Measurements from ENCODE around the gene PRKCA. TPM values are rescaled to one million over a fixed set of nuclear protein-coding genes. Genes with fewer than 3 reads are reported as not detected.

The PRKCA gene
- total RNA-seq, 4 donors from 2014 or later, result 24.5 to 61.9 (median 40.8) TPM

DNA sequence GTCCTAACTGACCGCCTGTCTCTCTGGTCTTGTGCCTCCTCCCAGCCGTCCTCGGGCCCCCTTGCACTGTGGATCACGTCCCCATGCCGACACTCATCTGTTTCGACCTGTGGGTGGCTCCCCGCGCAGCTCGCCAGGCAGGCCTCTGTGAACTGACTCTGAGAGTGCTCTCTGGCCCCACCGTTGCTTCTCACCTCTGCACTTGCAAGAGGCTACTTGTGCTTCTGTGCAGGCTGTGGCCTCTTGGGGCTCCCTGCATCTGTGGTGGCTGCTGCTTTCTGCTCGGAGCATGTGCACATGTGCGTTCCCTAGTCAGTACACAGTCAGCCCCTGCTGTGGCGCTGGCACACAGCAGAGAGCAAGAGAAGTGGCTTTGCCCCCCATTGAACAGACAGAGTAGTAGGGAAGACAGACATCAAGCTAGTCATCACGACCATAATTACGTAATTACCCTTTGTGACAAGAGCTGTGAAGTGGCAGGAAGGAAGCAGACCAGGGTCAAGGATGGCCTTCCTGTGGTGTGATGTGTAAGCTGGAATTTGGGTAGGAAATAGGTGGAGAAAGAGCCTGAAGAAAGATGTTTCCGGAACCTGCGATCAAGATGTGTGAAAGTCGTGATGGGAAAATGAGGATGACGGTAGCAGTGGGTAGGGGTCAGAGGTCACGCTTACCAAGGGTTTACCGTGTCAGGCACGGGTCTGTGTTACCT is 276.5 kb downstream of the PRKCA start:
- Histone ChIP-seq H3K4me3 (no peak overlapping the region), H3K9me3 (no peaks in the 10 kb centered on the region), H3K27ac (replicated peaks in 1 of 4) (peak overlapping the region in 3 of 4 donors; percentile 61 to 67 (median 66)), H3K36me3 (no peaks in the 10 kb centered on the region), H3K27me3 (no peaks in the 10 kb centered on the region), H3K4me1 (peaks cover 21 to 47% (median 32%) of the 10 kb centered on the region in 4 donors)
- 79% methylated on average over 22 of the region's 22 CpGs for WGBS
- intact Hi-C loops (cut with DNase I), result no loop called here
- no peak for TF ChIP-seq EP300 (IDR thresholded peaks at IDR 0.05)
- no peak for TF ChIP-seq POLR2AphosphoS5 (IDR thresholded peaks at IDR 0.05)
- no peak for TF ChIP-seq CTCF (IDR thresholded peaks at IDR 0.05)
- no peak for TF ChIP-seq POLR2A (IDR thresholded peaks at IDR 0.05; ENCODE audit: low read depth)
- no peak for DNase-seq (ENCODE audit: extremely low spot score)

DNA sequence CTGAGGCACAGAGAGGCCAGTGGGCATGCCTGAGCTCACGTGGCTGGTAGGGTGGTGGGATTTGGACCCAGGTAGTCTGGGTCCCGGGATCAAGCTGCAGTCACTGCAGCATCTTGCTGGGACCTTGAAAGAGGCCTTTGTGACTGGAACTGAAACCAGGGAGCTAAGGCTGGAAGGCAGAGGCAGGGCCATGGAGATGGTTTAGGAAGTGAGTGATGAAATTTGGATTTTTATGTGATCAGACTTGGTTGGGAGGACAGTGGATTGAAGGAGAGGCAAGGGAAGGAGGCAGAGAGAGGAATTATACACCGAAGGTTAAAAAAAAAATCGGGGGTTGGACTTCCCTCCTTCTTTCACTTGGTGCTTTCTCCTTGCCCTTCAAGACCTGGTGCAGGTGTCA is 277.1 kb downstream of the PRKCA start:
- intact Hi-C loops (cut with DNase I), result no loop called here
- Histone ChIP-seq H3K27me3 (no peaks in the 10 kb centered on the region), H3K27ac (replicated peaks in 1 of 4) (peak overlapping the region; percentile 46 to 67 (median 64)), H3K9me3 (no peaks in the 10 kb centered on the region), H3K36me3 (no peaks in the 10 kb centered on the region), H3K4me3 (no peak overlapping the region), H3K4me1 (peaks cover 21 to 47% (median 32%) of the 10 kb centered on the region in 4 donors)
- WGBS, result 80% methylated on average over 4 of the region's 4 CpGs
- TF ChIP-seq POLR2AphosphoS5 (IDR thresholded peaks at IDR 0.05) (no peak), EP300 (IDR thresholded peaks at IDR 0.05) (no peak)
- no peak for DNase-seq (ENCODE audit: extremely low spot score)

GRCh38 chr17:66580184-66580955 is 278.0 kb downstream of the PRKCA start:
- H3K27me3 ChIP-seq, result no peaks in the 10 kb centered on the region
- no peak for DNase-seq (ENCODE audit: extremely low spot score)
- no peaks in the 10 kb centered on the region for H3K9me3 ChIP-seq
- peak in 1 of 2 donors; percentile 10 for TF ChIP-seq POLR2AphosphoS5 (IDR thresholded peaks at IDR 0.05)
- TF ChIP-seq EP300 (IDR thresholded peaks at IDR 0.05), result no peak
- intact Hi-C loops (cut with DNase I), result no loop called here
- 51% methylated on average over 15 of the region's 15 CpGs for WGBS
- no peaks in the 10 kb centered on the region for H3K36me3 ChIP-seq
- peaks cover 21 to 47% (median 32%) of the 10 kb centered on the region in 4 donors for H3K4me1 ChIP-seq
- H3K4me3 ChIP-seq, result no peak overlapping the region
- peak overlapping the region; percentile 46 to 67 (median 64) for H3K27ac ChIP-seq (replicated peaks in 1 of 4)

- no peak overlapping the region for H3K4me3 ChIP-seq
- intact Hi-C loops (cut with DNase I), result no loop called here
- H3K27me3 ChIP-seq, result no peaks in the 10 kb centered on the region
- H3K27ac ChIP-seq (replicated peaks in 1 of 4), result peak overlapping the region; percentile 46 to 67 (median 64)
- no peaks in the 10 kb centered on the region for H3K9me3 ChIP-seq
- no peaks in the 10 kb centered on the region for H3K36me3 ChIP-seq
- TF ChIP-seq POLR2AphosphoS5 (IDR thresholded peaks at IDR 0.05) (no peak), POLR2A (IDR thresholded peaks at IDR 0.05; ENCODE audit: low read depth) (no peak), EP300 (IDR thresholded peaks at IDR 0.05) (no peak), CTCF (IDR thresholded peaks at IDR 0.05) (no peak)
- DNase-seq (ENCODE audit: extremely low spot score), result no peak
- WGBS, result 54% methylated on average over 3 of the region's 3 CpGs
- peaks cover 21 to 47% (median 32%) of the 10 kb centered on the region in 4 donors for H3K4me1 ChIP-seq
These were observed 278.6 kb downstream of the PRKCA start for GRCh38 chr17:66580956-66581391.

DNA sequence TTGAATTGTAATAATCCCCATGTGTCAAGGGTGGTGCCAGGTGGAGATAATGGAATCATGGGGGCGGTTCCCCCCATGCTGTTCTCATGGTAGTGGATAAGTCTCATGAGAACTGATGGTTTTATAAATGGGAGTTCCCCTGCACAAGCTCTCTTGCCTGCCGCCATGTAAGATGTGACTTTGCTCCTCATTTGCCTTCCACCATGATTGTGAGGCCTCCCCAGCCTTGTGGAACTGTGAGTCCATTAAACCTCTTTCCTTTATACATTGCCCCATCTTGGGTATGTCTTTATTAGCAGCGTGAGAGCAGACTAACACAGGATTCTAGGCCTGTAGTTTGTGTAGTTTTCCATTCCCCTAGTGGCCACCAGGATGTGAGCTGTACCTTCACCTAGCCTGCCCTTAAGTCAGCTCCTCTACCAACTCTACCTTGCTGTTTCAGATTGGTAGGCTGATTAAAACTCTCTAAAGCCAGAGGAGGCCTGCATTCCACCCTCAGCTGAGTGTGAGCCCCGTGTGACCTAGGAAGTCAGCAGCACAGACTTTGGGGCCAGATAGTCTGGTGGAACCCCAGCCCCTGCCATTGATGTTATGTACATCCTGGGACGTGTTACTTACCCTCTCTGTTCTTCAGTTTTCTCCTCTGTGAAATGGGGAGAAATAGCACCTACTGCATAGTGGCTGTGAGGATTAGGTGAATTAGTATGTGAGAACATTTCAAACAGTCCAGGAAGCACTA is 280.1 kb downstream of the PRKCA start:
- H3K27ac ChIP-seq (replicated peaks in 1 of 4), result no peak overlapping the region
- H3K36me3 ChIP-seq, result no peaks in the 10 kb centered on the region
- intact Hi-C loops (cut with DNase I), result no loop called here
- peaks cover 21 to 47% (median 32%) of the 10 kb centered on the region in 4 donors for H3K4me1 ChIP-seq
- WGBS, result 94% methylated on average over 5 of the region's 5 CpGs
- H3K9me3 ChIP-seq, result no peaks in the 10 kb centered on the region
- TF ChIP-seq EP300 (IDR thresholded peaks at IDR 0.05), result no peak
- no peak for TF ChIP-seq POLR2AphosphoS5 (IDR thresholded peaks at IDR 0.05)
- TF ChIP-seq CTCF (IDR thresholded peaks at IDR 0.05), result no peak
- no peak for TF ChIP-seq POLR2A (IDR thresholded peaks at IDR 0.05; ENCODE audit: low read depth)
- no peaks in the 10 kb centered on the region for H3K27me3 ChIP-seq
- DNase-seq (ENCODE audit: extremely low spot score), result no peak
- no peak overlapping the region for H3K4me3 ChIP-seq
